Fibroblast of lung (primary cell): ENCODE data around the gene CXCL12.

Experiments used
- CTCF ChIP-seq, 2 donors: IDR thresholded peaks in 1 of 2; conservative IDR thresholded peaks in 1 of 2; 1 replicate in 1 of 2; 2 replicates in 1 of 2; pipeline ENCODE4 v1.5.1; 2011 to 2012; ENCODE audit warnings: low read length in 2 of 2, control low read depth in 1 of 2, inconsistent platforms in 1 of 2, low read depth in 1 of 2, mild to moderate bottlenecking in 1 of 2
- EZH2 ChIP-seq: IDR thresholded peaks from 2 replicates; pipeline ENCODE4 v1.5.1; 2012; ENCODE audit warnings: low read length, control low read depth, mild to moderate bottlenecking; ENCODE audit errors: missing control alignments

- TF ChIP-seq CTCF (conservative IDR thresholded peaks at IDR 0.05 in 1 of 2, IDR thresholded peaks at IDR 0.05 in 1 of 2; ENCODE audit: low read depth in 1 of 2, low read length in 2 of 2) (no peak), EZH2 (no peak)
Measured at GRCh38 chr10:44353128-44353390, 31.8 kb downstream of the CXCL12 start.
